ENCODE data around the gene UBAP2. TPM values are rescaled to one million over a fixed set of nuclear protein-coding genes. Genes with fewer than 3 reads are reported as not detected.

UBAP2 gene
- total RNA-seq: 10 to 100 TPM; 29.7 to 48.4 (median 36.4) TPM
- 10 to 100 TPM; 13.0 to 19.5 TPM for polyA plus RNA-seq
- total RNA-seq: 79.3 reads per million, percentile 80 among the genes with 10 or more reads in this experiment

GRCh38 chr9:34048727-34049629 lies at the start of gene UBAP2:
Gene UBAP2 (minus strand): TSS chr9:34048887. CDS start chr9:34017148, 31,739 bp downstream.
- peak within 1 kb of the TSS; percentile 86 for H3K27ac ChIP-seq (ENCODE audit: low read depth, low read length)
- Mint-ChIP-seq H3K27ac (peak within 1 kb of the TSS; percentile 98 to 100 (median 99)), H3K36me3 (peaks cover 0 to 4% (median 0%) of the 10 kb centered on the region in 5 donors), H3K4me1 (peaks cover 25 to 55% (median 31%) of the 10 kb centered on the region in 7 donors), H3K9me3 (peaks cover 0 to 5% (median 0%) of the 10 kb centered on the region in 11 donors), H3K4me3 (peak within 1 kb of the TSS; percentile 96 to 100 (median 98)), H3K27me3 (peaks cover 0 to 4% (median 0%) of the 10 kb centered on the region in 5 donors)
- H3K27me3 ChIP-seq (ENCODE audit: control insufficient read depth in 2 of 2, insufficient read depth in 2 of 2, low read length in 2 of 2): no peaks in the 10 kb centered on the region
- peaks cover 0 to 4% (median 0%) of the 10 kb centered on the region in 3 experiments for H3K36me3 ChIP-seq (ENCODE audit: control insufficient read depth in 2 of 3, insufficient read depth in 3 of 3, low read length in 3 of 3)
- intact Hi-C loops (cut with micrococcal nuclease): loop anchor here (1.0 to 10.0 kb wide), 22 partner anchors 77 to 1556 kb away; partner anchors contain the start of genes DCAF12 (in 2 of the 2), ATOSB (in 1 of the 2), B4GALT1 (in 1 of the 2) and DNAI1 (in 1 of the 2)
- H3K4me1 ChIP-seq (ENCODE audit: control insufficient read depth in 2 of 2, insufficient read depth in 2 of 2, low read length in 2 of 2): peaks cover 11 to 22% of the 10 kb centered on the region in 2 donors
- ChIA-PET POLR2A (interaction anchor here (1.0 to 1.7 kb wide), 5 partner anchors 8 to 589 kb away, joined by 3 to 10 read pairs (median 3); partner anchors contain the start of gene UBAP1), CTCF (interaction anchor here (0.6 to 1.3 kb wide), 4 partner anchors 23 to 972 kb away, joined by 3 to 4 read pairs (median 4); no protein-coding TSS in a partner anchor)
- DNase-seq: peak; percentile 96 to 99 (median 97)
- H3K4me3 ChIP-seq (ENCODE audit: low read length): peak within 1 kb of the TSS; percentile 98
- peak; percentile 93 for ATAC-seq
- no peaks in the 10 kb centered on the region for H3K9me3 ChIP-seq (ENCODE audit: control insufficient read depth in 2 of 3, low read length in 3 of 3)

- CTCF ChIA-PET: interaction anchor here (0.7 kb wide), 1 partner anchor 14 kb away, joined by 3 read pairs; no protein-coding TSS in a partner anchor
Measured at GRCh38 chr9:34098307-34098706, 49.6 kb upstream of the UBAP2 start.

GRCh38 chr9:34097865-34098264 lies 49.2 kb upstream of the UBAP2 start:
- no peaks in the 10 kb centered on the region for H3K4me1 ChIP-seq (ENCODE audit: control insufficient read depth in 2 of 2, insufficient read depth in 2 of 2, low read length in 2 of 2)
- DNase-seq (no peak), ATAC-seq (no peak)
- H3K27ac ChIP-seq (ENCODE audit: low read depth, low read length): no peak overlapping the region
- H3K9me3 ChIP-seq (ENCODE audit: control insufficient read depth in 2 of 3, low read length in 3 of 3): no peaks in the 10 kb centered on the region
- no peak overlapping the region for H3K4me3 ChIP-seq (ENCODE audit: low read length)
- peaks cover 27 to 80% (median 34%) of the 10 kb centered on the region in 3 experiments for H3K36me3 ChIP-seq (ENCODE audit: control insufficient read depth in 2 of 3, insufficient read depth in 3 of 3, low read length in 3 of 3)
- Mint-ChIP-seq H3K9me3 (no peaks in the 10 kb centered on the region), H3K4me1 (peaks cover 0 to 2% (median 0%) of the 10 kb centered on the region in 7 donors), H3K27ac (peak overlapping the region in 1 of 9 donors; percentile 25), H3K36me3 (peaks cover 3 to 27% (median 6%) of the 10 kb centered on the region in 5 donors), H3K4me3 (no peak overlapping the region), H3K27me3 (no peaks in the 10 kb centered on the region)
- H3K27me3 ChIP-seq (ENCODE audit: control insufficient read depth in 2 of 2, insufficient read depth in 2 of 2, low read length in 2 of 2): no peaks in the 10 kb centered on the region
- intact Hi-C loops (cut with micrococcal nuclease): no loop called here
- ChIA-PET POLR2A (interaction anchor here (0.7 kb wide), 1 partner anchor 41 kb away, joined by 5 read pairs; no protein-coding TSS in a partner anchor), CTCF (interaction anchor here (0.7 kb wide), 1 partner anchor 13 kb away, joined by 3 read pairs; no protein-coding TSS in a partner anchor)

More at GRCh38 chr9:34098307-34098706, 49.6 kb upstream of the UBAP2 start:
- ATAC-seq (no peak), DNase-seq (no peak)
- no peaks in the 10 kb centered on the region for H3K27me3 ChIP-seq (ENCODE audit: control insufficient read depth in 2 of 2, insufficient read depth in 2 of 2, low read length in 2 of 2)
- H3K9me3 ChIP-seq (ENCODE audit: control insufficient read depth in 2 of 3, low read length in 3 of 3): no peaks in the 10 kb centered on the region
- no peaks in the 10 kb centered on the region for H3K9me3 Mint-ChIP-seq
- no peak overlapping the region for H3K27ac Mint-ChIP-seq
- intact Hi-C loops (cut with micrococcal nuclease): no loop called here
- peaks cover 23 to 80% (median 30%) of the 10 kb centered on the region in 3 experiments for H3K36me3 ChIP-seq (ENCODE audit: control insufficient read depth in 2 of 3, insufficient read depth in 3 of 3, low read length in 3 of 3)
- no peak overlapping the region for H3K4me3 ChIP-seq (ENCODE audit: low read length)
- POLR2A ChIA-PET: interaction anchor here (0.7 kb wide), 1 partner anchor 40 kb away, joined by 5 read pairs; no protein-coding TSS in a partner anchor
- no peaks in the 10 kb centered on the region for H3K4me1 Mint-ChIP-seq
- no peaks in the 10 kb centered on the region for H3K4me1 ChIP-seq (ENCODE audit: control insufficient read depth in 2 of 2, insufficient read depth in 2 of 2, low read length in 2 of 2)
- peaks cover 0 to 23% (median 3%) of the 10 kb centered on the region in 5 donors for H3K36me3 Mint-ChIP-seq
- no peaks in the 10 kb centered on the region for H3K27me3 Mint-ChIP-seq
- no peak overlapping the region for H3K27ac ChIP-seq (ENCODE audit: low read depth, low read length)
- H3K4me3 Mint-ChIP-seq: no peak overlapping the region

- DNase-seq (no peak), ATAC-seq (no peak)
- H3K36me3 ChIP-seq (ENCODE audit: control insufficient read depth in 2 of 3, insufficient read depth in 3 of 3, low read length in 3 of 3): peaks cover 27 to 79% (median 36%) of the 10 kb centered on the region in 3 experiments
- no peaks in the 10 kb centered on the region for H3K4me1 ChIP-seq (ENCODE audit: control insufficient read depth in 2 of 2, insufficient read depth in 2 of 2, low read length in 2 of 2)
- H3K27ac ChIP-seq (ENCODE audit: low read depth, low read length): no peak overlapping the region
- Mint-ChIP-seq H3K27me3 (no peaks in the 10 kb centered on the region), H3K4me3 (no peak overlapping the region), H3K9me3 (no peaks in the 10 kb centered on the region), H3K4me1 (peaks cover 0 to 7% (median 0%) of the 10 kb centered on the region in 7 donors), H3K27ac (no peak overlapping the region), H3K36me3 (peaks cover 3 to 30% (median 10%) of the 10 kb centered on the region in 5 donors)
- no peak overlapping the region for H3K4me3 ChIP-seq (ENCODE audit: low read length)
- H3K27me3 ChIP-seq (ENCODE audit: control insufficient read depth in 2 of 2, insufficient read depth in 2 of 2, low read length in 2 of 2): no peaks in the 10 kb centered on the region
- ChIA-PET CTCF (no interaction called here), POLR2A (no interaction called here)
- no peaks in the 10 kb centered on the region for H3K9me3 ChIP-seq (ENCODE audit: control insufficient read depth in 2 of 3, low read length in 3 of 3)
- intact Hi-C loops (cut with micrococcal nuclease): no loop called here
Measured at GRCh38 chr9:34096751-34097150, 48.1 kb upstream of the UBAP2 start.

GRCh38 chr9:34093578-34093977 lies 44.9 kb upstream of the UBAP2 start:
- Histone ChIP-seq H3K4me3 (ENCODE audit: low read length) (no peak overlapping the region), H3K27me3 (ENCODE audit: control insufficient read depth in 2 of 2, insufficient read depth in 2 of 2, low read length in 2 of 2) (no peaks in the 10 kb centered on the region), H3K4me1 (ENCODE audit: control insufficient read depth in 2 of 2, insufficient read depth in 2 of 2, low read length in 2 of 2) (no peaks in the 10 kb centered on the region), H3K36me3 (ENCODE audit: control insufficient read depth in 2 of 3, insufficient read depth in 3 of 3, low read length in 3 of 3) (peaks cover 27 to 88% (median 49%) of the 10 kb centered on the region in 3 experiments), H3K9me3 (ENCODE audit: control insufficient read depth in 2 of 3, low read length in 3 of 3) (no peaks in the 10 kb centered on the region), H3K27ac (ENCODE audit: low read depth, low read length) (no peak overlapping the region)
- intact Hi-C loops (cut with micrococcal nuclease): no loop called here
- Mint-ChIP-seq H3K9me3 (no peaks in the 10 kb centered on the region), H3K4me1 (peaks cover 0 to 9% (median 0%) of the 10 kb centered on the region in 7 donors), H3K36me3 (peaks cover 3 to 41% (median 10%) of the 10 kb centered on the region in 5 donors), H3K4me3 (no peak overlapping the region), H3K27me3 (no peaks in the 10 kb centered on the region), H3K27ac (no peak overlapping the region)
- CTCF ChIA-PET: interaction anchor here (0.6 kb wide), 1 partner anchor 262 kb away, joined by 3 read pairs; no protein-coding TSS in a partner anchor
- POLR2A ChIA-PET: no interaction called here
- DNase-seq (no peak), ATAC-seq (no peak)

GRCh38 chr9:34089311-34089710 lies 40.6 kb upstream of the UBAP2 start:
- POLR2A ChIA-PET: no interaction called here
- intact Hi-C loops (cut with micrococcal nuclease): no loop called here
- no peaks in the 10 kb centered on the region for H3K9me3 Mint-ChIP-seq
- H3K4me1 Mint-ChIP-seq: peaks cover 0 to 17% (median 0%) of the 10 kb centered on the region in 7 donors
- H3K4me3 Mint-ChIP-seq: no peak overlapping the region
- no peak for DNase-seq
- ATAC-seq: no peak
- no peaks in the 10 kb centered on the region for H3K27me3 ChIP-seq (ENCODE audit: control insufficient read depth in 2 of 2, insufficient read depth in 2 of 2, low read length in 2 of 2)
- H3K27ac Mint-ChIP-seq: peak overlapping the region in 2 of 9 donors; percentile 59 to 75
- H3K4me1 ChIP-seq (ENCODE audit: control insufficient read depth in 2 of 2, insufficient read depth in 2 of 2, low read length in 2 of 2): no peaks in the 10 kb centered on the region
- no peak overlapping the region for H3K27ac ChIP-seq (ENCODE audit: low read depth, low read length)
- no peak overlapping the region for H3K4me3 ChIP-seq (ENCODE audit: low read length)
- H3K36me3 ChIP-seq (ENCODE audit: control insufficient read depth in 2 of 3, insufficient read depth in 3 of 3, low read length in 3 of 3): peaks cover 15 to 81% (median 28%) of the 10 kb centered on the region in 3 experiments
- H3K9me3 ChIP-seq (ENCODE audit: control insufficient read depth in 2 of 3, low read length in 3 of 3): no peaks in the 10 kb centered on the region
- CTCF ChIA-PET: no interaction called here
- no peaks in the 10 kb centered on the region for H3K27me3 Mint-ChIP-seq
- H3K36me3 Mint-ChIP-seq: peaks cover 3 to 48% (median 15%) of the 10 kb centered on the region in 5 donors

All from naive thymus-derived CD4-positive, alpha-beta T cell (primary cell).